Activated CD8-positive, alpha-beta memory T cell treated with anti-CD3 and anti-CD28 coated beads, Interleukin-2, amount 50 U/mL, for 48 hours (primary cell): ENCODE results near the gene NTSR1.

Experiments used
- DNase-seq: peaks from one replicate; pipeline ENCODE4 v3.0.0-alpha.2; 2020

Gene NTSR1

DNA sequence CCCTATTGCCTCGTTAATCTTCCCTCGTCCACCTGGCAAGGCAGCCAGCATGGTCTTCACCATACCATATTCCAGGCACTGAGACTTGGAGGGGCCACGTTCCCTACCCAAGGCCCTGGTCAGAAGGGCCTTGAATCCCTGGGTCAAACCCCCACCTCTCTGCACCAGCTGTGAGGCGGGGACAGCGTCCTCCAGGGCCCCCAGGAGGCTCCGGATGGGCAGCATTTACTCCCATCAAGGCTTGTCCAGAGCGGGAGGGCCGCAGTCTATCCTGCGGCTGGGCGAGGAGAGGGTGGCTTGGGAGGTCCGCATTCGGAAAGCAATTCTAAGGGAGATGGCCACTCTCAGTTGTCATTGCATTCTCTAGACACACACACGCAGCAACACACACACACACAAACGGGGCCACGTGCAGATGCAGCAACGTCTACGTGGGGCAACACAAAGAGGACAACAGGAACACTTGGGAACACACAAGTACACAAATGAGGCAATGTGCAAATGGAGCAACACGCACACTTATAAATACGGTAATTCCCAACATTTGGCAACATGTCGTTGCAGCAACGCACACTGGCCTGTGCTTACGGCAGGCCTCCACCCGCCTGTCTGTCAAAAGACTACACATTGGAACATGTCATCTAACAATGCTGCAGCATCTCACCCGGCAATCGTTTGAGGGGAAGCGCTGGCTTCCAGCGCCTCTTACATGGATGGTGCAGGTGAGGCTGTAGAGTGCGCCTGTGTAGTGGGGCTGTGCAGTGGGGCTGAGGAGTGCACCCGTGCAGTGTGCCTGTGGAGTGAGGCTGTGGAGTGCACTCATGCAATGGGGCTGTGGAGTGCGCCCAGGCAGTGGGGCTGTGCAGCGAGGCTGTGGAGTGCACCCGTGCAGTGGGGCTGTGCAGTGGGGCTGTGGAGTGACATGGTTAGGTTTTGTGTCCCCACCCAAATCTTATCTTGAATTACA is 12.9 kb upstream of the NTSR1 start:
- DNase-seq, result no peak

DNA sequence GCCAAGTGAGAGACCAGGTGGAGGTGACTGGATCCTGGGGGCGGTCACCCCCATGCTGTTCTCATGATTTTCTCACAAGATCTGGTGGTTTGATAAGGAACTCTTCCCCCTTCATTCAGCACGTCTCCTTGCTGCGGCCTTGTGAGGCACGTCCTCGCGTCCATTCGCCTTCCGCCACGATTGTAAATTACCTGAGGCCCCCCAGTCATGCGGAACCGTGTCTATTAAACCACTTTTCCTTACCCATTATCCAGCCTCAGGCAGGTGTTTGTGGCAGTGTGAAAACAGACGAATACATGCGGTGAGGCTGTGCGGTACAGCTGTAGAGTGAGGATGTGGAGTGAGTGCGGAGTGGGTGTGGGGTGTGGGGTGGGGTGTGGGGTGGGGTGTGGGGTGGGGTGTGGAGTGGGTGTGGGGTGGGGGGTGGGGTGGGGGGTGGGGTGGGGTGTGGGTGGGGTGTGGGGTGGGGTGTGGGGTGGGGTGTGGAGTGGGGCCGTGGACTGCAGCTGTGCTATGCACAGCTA is 12.1 kb upstream of the NTSR1 start:
- no peak for DNase-seq

DNA sequence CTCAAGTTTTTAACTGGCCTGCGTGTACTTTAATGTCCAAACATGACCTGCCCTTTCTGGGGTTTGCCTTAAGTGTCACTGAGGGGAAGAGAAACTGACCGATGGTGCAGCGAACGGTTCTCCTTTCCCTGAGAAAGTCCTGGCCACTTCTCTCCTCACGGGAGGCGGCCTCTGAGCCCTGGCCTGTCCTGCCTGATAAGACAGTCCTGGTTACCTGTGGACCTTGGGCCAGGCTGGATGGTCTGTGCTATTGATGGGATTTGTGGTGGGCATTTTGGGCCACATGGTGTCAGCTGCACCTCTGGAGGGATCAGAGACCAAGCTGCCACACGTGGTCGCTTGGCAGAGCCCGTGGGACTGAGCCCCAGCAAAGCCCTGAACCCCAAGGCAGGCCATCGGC is 11.6 kb upstream of the NTSR1 start:
- DNase-seq, result no peak

DNA sequence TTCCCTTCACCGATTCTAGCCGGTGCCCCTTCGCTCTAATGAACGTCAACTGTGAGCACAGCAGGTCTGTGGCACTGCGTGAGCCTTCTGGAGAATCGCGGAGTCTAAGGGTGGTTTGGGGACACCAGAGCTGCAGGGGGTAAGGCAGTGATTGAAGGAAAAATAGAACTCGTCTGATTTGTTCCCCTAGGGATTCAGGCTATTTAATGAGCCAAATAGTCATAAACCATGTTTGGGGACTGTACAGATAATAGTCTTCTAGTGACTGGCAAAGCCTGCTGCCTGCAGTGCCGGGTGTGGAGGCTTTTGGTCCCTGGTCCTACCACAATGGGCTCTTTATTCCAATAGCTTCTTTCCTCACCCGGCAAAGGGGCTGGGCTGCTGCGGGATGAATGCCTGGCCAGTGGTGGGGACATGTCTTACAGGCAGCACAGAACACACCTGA is 11.1 kb upstream of the NTSR1 start:
- DNase-seq, result no peak

DNA sequence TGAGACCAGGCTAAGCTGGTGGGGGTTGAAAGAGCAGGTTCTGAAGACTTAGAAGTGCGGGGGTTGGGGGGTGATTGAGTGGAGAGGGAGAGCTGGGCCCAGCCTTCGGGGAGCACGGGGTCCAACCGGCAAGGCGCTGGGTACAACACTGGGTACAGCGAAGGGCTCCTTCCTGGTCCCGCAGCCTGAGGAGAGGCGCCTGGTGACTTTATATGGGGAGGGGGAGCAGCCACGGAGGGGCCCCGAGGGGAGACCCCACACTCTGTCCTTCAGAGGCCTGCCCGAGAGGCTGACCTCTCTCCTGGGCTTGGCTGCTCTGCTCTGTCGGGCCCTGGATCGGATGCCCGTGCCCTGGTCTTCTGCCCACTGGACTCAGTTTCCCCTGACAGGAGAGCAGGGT is 10.4 kb upstream of the NTSR1 start:
- no peak for DNase-seq

DNA sequence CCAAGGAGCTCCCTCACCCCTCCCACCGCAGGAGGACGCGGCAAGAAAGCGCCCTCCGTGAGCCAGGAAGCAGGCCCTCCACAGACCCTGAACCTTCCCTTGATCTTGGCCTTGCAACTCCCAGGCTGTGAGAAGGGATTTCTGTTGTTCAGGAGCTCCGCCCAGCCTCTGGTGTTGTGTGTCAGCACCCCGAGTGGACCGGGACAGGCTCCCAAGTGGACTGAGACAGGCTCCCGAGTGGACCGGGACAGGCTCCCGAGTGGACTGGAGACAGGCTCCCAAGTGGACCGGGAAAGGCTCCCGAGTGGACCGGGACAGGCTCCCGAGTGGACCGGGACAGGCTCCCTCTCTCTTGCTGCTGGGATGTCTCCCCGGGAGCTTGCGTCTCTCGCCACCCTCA is 9.3 kb upstream of the NTSR1 start:
- no peak for DNase-seq

DNA sequence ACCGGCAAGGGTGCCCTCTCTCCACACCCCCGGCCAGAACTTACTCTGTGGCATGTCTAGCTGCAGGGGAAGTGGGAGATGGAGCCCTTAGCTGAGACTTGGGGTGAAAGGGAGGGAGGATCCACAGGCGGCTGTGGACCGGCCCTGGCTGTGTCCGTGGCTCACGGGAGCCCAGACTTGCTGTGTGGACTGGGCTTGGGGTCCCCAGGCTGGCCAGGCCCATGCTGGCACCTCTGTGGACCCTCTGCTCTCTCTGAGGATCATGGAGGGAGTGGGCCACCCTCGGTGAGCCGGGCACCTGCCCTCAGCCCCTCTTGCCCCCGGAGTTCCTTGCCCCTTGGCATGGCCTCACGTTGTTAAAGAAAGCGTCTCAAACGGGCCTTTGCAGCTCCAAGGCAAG is 8.9 kb upstream of the NTSR1 start:
- DNase-seq, result no peak

DNA sequence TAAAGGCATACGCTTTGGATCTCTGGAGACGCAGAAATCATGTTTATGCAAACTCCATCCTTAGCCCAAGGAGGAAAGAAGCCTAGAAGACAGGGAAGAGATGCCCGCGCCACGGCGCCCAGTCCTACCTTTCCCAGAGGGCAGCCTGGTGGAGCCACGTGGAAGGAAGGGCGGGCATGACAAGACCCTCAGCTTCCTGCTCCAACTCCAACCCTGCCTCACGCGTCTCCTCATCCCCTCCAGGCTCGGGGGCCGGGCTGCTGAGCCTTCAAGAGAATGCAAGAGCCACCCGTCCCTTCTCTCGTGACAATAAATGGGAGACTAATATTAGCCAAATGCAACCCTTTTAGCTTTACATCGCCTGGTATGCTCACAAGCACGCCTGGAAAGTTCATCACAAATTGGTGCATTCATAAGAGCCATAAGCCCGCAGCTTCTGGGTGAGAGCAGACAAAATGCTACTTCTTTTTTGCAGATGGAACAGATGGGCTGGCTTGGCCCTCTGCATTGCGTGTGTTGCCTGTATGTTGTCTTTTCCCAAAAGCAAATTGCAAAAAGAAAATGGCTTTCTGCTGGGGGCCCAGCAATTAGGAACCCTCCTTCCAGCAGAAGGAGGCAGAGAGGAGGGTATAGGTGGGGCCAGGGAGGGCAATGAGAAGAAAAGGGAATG is 8.2 kb upstream of the NTSR1 start:
- DNase-seq, result no peak

DNA sequence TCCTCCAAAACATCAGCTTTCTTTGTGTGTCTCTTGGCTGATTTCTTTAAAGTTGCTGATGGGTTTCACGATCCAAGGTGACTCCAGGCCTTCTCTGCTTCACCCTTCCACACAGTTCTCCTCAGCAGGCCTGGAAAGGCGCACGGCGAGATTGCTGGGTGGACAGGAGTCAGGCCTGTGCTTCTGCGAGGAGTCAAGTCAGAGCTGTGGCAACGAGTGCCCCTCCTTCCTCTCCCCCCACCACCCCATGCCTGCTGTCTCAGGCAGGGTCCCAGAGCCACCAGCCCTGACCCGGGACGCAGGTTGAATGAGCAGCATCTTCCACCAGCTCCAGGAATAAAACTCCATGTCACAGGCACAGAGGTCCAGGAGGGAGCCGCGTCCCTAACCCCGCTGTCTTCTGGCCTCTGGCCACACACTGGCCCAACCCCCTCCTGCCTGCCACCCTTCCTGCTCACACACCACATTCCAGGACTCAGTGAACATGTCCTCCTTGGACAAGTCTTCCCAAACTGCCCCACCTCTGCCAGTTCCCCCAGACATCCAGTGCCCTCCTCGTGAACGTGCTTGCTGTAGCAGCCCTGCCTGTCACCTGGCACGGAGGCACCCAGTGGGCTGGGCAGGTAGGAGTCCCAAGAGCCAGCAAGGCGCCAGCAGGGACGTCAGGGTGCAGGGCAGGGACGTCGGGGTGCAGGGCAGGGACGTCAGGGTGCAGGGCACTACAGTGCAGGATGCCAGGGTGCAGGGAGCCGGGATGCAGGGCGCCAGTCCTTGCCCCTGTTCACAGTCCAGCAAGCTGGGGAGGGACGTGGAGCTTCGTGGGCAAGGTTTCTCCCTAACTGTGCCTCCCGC is 7.2 kb upstream of the NTSR1 start:
- DNase-seq, result no peak

DNA sequence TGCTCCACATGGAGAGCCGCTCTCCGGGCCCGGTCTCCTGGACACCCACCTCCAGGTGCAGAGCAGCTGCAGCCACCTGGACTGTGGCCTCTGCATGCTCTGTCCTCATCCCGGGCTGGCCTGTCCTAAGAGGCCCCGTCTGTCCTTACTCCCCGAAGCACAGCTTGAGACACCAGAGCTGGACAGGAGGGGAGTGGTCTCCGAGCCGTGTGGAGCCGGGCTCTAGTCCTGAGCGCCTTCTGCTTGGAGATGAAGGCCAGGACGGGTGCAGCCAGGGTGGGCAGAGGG is 6.7 kb upstream of the NTSR1 start:
- no peak for DNase-seq

DNA sequence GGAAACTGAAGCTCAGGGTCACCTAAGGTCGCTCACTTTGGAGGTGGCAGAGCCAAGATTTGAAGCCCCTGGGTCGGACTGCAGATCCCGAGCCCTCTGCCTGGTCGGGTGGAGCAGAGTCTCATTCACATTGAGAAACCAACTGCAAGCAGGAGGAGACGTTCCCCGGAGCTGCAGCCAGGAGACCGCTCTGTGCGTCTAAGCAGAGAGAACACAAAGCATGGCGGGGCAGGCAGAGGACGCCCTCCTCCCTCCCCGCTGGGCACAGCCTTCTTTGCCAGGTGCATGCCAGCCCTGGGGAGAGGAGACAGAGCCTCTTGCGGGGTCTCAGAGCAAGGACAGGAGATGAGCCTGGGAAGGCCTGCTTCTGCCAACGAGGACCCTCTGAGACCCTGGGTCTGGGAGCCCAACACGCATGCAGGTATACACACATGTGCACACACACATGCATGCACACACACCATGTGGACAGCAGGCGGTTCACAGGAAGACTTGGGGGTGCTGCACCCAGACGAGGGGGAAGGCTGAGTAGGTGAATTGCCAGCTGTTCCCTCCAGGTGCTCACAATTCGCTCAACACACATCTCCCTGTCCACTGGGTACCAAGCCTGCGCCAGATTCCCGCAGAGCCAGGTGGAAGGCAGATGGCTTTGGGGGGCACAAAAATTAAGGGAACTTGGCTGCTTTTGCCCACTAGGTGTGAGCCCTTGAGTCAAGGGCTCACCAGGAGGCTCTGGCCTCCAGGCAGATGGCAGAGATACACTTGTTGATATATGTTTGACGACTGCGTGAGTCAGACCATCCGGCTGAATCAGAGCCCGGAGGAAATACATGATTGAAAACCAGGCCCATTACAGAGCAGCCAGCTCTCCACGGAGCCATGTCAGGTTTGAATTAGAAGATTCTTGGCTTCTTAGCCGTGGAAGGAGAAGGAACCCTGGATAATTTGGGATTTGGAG is 5.5 kb upstream of the NTSR1 start:
- DNase-seq, result no peak

DNA sequence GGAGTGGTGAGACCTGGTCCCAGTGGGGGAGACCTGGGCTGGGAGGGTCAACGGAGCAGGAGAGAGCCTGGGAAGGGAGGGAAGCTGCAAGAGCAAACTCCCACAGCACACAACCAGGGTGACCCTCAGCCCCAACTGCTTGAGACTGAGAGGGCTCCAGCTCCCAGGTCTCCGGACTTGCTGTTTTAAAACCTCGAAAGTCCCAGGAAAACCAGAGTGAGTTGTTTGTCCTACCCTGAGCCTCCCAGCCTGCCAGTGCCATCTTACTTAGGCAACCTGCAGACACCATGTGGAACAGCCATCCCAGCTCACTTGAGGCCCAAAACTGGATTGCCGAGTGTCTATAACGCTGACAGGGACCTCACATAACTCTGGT is 4.8 kb upstream of the NTSR1 start:
- DNase-seq, result no peak

DNA sequence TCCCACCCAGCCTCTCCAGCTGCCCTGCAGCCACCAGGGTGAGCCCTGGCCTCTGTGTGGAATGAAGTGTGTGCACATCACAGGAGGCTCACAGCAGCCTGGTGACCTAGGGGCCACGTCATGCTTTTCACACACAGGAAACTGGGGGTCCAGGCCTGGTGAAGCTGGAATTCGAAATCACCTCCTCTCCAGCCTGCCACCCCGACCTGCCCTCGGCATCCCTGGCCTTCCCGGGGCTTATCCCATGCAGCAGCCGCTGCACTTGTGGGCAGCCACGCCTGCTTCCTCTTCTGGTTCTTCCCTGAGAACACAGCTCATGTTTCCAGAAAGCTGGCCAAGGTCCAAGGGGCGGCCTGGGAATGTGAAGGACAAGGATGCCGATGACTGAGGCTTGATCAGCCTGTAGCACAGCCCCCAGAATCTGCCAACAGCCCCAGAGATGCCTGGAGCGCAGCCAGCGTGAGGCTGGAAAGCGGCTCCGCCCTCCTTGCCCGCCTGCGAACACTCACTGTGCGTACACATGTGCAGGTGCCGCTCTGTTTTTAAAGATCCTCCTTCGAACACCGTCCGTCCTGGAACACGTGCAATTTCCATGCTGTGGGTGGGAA is 4.2 kb upstream of the NTSR1 start:
- no peak for DNase-seq

DNA sequence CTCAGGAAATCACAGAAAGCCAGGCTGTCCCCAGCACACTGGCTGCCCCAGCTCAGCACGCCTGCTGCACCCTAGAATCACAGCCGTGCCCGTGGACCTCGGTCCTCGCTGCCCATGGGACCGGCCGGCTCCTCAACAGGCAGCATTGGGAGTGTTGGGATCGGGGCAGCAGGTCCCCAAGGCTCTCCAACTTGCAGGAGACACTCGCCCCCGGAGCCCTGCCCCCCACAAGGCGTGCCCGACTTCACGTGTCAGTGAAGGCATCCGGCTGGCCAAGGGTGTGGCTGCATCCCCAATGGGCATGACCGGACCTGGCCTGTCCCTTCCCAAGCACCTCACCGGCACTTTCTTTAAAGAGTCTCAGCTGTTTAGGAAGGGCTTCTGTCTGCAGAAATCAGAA is 3.0 kb upstream of the NTSR1 start:
- no peak for DNase-seq

DNA sequence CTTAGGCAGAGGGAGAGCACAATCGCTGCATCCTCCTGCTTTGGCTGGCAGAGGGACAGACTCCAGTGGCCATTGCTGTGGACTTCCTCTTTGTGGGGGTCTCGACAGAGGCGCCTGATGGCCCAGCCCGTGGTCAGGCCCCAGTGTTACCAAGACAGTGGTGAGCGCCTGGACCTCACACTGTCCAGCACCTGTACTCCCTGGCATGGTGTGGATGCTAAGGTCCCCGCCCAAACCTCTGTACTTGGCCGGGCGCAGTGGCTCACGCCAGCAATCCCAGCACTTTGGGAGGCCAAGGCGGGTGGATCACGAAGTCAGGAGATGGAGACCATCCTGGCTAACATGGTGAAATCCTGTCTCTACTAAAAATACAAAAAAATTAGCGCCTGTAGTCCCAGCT is 2.3 kb upstream of the NTSR1 start:
- no peak for DNase-seq

DNA sequence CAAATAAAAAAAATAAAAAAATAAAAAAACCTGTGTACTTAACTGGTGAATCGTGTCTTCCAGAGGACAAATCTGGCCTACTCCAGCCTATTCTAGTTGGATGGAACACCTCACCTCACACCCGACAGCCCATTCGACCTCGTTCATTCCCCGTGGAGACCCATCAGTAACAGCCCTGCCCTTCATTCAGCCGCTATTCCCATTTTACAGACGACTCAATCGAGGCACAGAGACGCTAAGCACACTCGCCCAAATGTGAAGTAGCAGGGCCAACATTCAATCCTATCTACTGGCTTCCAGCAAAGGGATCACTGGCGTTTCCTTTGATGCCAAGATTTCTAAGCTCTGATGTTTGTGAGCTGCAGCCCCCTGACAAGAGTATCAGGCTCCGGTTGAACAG is 1.8 kb upstream of the NTSR1 start:
- DNase-seq, result no peak

DNA sequence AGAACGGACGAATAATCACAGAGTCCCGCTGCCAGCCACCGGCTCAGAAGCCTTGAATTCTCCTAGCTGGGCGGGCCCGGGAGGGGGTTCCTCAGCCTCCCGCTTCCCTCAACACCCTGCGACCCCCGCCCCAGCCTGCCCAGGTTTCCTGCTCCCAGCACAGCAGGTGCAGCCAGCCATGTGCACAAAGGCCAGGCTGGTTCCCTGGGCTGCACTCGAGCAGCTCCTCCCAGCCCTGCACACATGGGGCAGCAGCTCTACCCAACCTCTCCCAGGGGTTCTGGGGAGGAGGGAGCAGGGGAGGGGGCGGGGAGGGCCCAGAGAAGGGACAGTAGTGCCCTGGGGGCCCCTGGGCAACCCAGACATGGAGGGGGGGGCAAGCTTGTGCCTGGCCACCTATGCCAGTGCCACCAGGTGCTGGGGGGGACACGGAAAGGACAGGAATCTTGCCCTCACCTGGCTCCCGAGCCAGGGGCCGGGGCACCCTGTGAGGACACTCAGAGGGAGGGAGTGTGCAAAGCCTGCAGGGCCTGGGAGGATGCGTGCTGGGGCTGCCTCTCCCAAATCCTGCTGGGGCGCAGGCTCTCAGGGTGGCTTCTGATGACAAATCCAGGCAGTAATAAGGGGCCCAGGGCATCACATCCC is 1.2 kb upstream of the NTSR1 start:
- no peak for DNase-seq

DNA sequence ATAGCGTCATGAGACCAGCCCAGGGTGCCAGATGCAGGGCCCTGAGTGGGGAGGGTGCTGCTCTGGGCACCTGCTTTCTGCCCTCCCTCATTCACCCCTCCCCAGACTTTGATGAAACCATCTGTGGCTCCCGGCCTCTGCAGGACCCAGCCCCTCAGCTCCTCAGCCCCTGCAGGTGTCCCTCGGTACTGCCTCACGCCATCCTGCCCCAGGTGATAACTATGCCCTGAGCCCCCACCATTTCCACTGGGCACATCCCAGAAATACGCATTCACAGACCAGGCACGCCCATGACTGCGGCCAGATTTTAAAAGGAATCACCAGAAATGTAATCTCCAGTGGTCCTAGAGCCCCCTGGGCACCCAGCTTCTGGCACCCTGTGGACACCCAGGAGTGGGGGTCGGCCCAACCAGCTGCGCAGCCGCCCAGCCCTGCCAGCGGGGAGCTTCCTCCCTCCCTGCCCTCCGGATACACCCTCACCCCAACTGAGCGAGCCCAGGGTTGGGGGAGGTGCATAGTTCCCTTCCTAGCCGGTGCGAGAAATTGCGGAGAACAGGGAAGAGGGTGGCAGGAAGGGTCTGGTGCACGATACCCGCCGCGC is 615 bp upstream of the NTSR1 start:
- DNase-seq, result no peak

DNA sequence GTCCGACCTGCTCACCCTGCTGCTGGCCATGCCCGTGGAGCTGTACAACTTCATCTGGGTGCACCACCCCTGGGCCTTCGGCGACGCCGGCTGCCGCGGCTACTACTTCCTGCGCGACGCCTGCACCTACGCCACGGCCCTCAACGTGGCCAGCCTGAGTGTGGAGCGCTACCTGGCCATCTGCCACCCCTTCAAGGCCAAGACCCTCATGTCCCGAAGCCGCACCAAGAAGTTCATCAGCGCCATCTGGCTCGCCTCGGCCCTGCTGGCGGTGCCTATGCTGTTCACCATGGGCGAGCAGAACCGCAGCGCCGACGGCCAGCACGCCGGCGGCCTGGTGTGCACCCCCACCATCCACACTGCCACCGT is 885 bp downstream of the NTSR1 start:
- no peak for DNase-seq

DNA sequence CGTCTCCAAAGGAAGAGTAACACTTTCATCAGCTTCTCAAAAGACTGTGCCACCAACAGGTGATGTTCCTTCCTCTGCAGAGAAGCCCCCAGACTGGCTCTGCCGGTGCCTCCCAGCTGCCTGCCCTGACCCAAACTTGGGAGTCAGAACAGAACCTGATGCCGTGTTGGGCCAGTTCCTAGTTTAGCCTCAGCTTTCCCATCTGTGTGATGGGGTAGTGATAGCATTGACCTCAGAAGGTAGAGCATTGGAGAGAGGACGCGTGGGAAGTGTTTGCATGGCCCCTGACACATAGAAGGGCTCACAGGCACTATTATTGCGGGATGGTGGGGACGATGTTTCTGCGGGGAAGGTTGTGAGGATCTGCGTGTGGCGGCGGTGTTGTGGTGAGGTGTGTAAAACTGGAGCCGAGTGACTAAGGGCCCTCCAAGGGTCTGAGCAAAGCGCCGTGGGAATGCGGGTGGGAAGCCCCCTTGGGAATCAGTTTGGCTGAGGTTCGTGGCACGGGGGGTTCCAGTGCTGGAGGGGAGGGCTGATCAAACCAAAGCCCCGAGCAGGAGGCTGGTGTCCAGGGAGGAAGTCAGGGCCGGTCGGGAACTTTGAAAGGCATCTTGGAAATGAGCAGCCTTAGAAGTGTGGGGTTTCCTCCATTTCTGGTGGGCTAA is 1.7 kb downstream of the NTSR1 start:
- no peak for DNase-seq
